Keratinocyte (primary cell): ENCODE data around the gene ITGB1.

Source experiments
- CTCF ChIP-seq, 3 experiments: IDR thresholded peaks in 1 of 3; conservative IDR thresholded peaks in 1 of 3; optimal IDR thresholded peaks in 1 of 3; 2 replicates in 2 of 3; 3 replicates in 1 of 3; pipeline versions ENCODE3 to v1.5.1; 2011; ENCODE audit warnings: low read length in 3 of 3, mild to moderate bottlenecking in 3 of 3, moderate library complexity in 2 of 3, control low read depth in 1 of 3, inconsistent platforms in 1 of 3; ENCODE audit not compliant: insufficient read depth in 2 of 3; ENCODE audit errors: extremely low read depth in 1 of 3
- EZH2 ChIP-seq: IDR thresholded peaks from one replicate; pipeline ENCODE4 v1.6.1; 2012; ENCODE audit warnings: inconsistent platforms, mild to moderate bottlenecking, low read length, moderate library complexity

- no peak for TF ChIP-seq CTCF (optimal IDR thresholded peaks at IDR 0.05 in 1 of 3, IDR thresholded peaks at IDR 0.05 in 1 of 3, conservative IDR thresholded peaks at IDR 0.05 in 1 of 3; ENCODE audit: extremely low read depth in 1 of 3, insufficient read depth in 2 of 3, low read length in 3 of 3)
- no peak for TF ChIP-seq EZH2
These were observed 14.9 kb upstream of the ITGB1 start for GRCh38 chr10:32972929-32973328.
